Right renal pelvis (tissue), 4 donors: ENCODE measurements around the gene PRSS50. TPM values are rescaled to one million over a fixed set of nuclear protein-coding genes. Genes with fewer than 3 reads are reported as not detected.
A peak's percentile ranks its signal among the peaks of the same experiment; 100 is the strongest.
"Not testable (repeated sequence)": the region's sequence is repeated elsewhere in the genome, so short reads cannot be mapped to it uniquely, and the experiment has no call there.

ENCODE experiments used
- DNase-seq, 4 donors: peaks; one replicate each; pipeline ENCODE4 v3.0.0-alpha.2; 2013; ENCODE audit warnings: low read depth in 4 of 4, low spot score in 3 of 4, missing footprints in 1 of 4
- polyA plus RNA-seq, 4 donors: library from polyadenylated mRNA; unstranded; fragments of 120-200 nt; gene quantifications; one replicate each; pipeline ENCODE4 v1.2.1, GENCODE V29; 2013; ENCODE audit not compliant: insufficient read length in 4 of 4

The PRSS50 gene
- polyA plus RNA-seq, 4 donors: 1.8 to 3.2 (median 2.3) TPM

DNA sequence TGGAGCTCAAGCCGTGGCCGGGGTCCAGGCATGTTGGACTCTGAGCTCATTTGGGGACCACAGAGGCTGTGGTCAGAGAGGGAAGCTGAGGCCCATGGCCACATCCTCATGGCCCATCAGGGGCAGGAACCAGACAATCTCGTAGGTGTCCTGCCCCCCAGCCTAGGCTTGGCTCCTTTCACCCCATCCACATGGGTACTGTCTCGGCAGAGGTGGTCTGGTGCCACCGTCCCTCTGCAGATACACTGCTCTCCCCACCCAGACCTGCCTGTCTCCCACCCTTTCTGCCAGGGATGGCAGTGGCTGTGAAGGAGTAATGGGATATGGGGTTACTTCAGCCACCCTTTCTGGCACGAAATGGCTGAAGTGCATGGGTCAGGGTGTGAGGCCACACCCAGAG, 7.9 kb downstream of the PRSS50 start:
- no peak for DNase-seq

DNA sequence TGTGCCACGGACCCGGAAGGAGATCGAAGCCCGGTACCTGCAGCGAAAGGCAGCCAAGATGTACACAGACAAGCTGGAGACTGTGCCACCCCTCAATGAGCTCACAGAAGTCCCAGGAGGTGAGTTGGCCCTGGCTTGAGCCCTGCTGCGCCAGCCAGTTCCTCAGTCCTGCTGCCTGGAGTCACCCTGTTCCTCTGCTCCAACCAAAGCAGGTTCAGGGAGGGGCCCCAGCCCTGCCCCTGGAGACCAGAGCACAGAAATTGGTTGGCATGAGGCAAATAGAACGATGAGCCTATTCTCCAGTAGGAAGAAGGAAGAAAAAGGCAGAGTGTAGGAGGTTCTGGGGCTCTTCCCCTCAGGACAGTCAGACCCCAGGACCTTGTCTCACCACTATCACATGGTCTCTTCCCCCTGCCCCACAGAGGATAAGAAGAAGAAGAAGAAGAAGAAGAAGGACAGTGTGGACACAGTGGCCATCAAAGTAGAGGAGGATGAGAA, 8.5 kb downstream of the PRSS50 start:
- DNase-seq: no peak

GRCh38 chr3:46708401-46709156, 9.1 kb downstream of the PRSS50 start:
- DNase-seq: no peak

- no peak for DNase-seq
Measured at GRCh38 chr3:46707601-46708011, 10.1 kb downstream of the PRSS50 start.

DNA sequence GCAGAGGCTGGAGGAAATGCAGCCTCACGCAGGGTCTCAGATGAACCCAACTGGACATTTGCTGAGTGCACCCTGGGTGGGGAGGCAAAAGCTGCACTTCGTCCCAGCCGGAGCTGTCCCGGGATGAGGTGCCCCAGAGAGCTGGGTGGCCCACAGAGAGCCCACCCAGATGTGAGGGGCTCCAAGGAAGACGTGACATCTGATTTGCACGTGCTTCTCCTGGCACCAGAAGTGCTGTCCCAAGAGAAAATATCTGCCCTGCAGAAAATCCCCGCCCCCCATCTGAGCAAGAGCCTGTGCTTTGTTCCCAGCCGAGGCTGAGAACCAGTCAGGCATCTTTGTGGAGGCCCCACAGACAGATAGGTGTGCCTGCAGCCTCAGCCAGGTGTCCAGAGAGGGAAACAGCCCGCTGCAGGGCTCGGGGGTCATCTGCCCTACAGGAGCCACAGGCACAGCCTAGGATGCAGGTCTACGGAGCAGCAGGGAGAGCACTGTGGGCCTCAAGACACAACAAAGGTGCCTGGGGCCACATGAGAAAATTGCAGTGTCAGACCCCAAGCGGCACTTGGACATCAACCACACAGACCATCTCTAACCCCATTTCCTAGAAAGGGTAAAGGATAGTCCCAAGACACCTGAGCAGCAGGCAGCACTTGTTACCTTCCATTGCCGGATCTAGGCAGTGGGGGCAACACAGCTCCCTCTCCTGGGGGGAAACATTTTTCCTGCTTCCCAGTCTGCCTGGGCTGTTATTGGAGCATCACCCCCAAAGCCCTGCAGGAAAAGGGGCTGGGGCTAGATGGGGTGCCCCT, 10.7 kb downstream of the PRSS50 start:
- DNase-seq: no peak

DNA sequence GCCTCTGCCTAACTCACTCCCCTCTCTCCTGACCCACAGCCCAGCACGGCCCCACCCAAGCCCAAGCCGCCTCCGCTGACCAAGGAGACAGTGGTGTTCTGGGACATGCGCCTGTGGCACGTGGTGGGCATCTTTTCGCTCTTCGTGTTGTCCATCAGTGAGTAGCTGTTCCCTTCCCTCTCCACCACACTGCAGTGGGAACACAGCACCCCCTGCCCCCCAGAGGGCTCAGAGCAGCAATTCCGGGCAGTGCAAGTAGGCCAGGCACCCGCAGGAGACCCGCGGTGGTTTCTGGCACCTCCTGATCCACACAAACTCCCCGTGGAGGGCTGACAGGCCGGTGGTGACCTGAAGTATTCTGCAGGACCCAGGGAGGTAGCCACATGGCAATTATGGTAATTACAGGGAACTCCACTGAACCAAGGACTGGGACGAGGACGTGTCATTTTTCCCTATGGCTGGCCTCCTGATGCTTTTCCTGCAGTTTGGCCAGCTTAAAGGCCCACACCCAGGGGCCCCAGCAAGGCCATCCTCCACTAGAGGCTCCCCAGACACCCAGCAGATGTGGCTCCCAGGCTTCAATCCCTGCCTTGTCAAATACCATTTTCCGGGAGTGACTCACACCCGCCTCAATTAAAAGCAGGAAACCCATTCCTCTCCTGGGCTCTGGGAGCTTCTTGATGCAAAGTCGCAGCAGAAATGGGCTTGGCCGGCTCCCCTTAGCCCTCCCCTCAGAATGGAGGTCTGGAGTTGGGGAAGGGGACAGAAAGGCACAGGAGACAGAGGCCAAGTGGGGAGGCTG, 11.7 kb downstream of the PRSS50 start:
- no peak for DNase-seq

- DNase-seq: peak in 2 of 4 donors; percentile 31 to 62
Measured at GRCh38 chr3:46705022-46705530, 12.6 kb downstream of the PRSS50 start.

DNA sequence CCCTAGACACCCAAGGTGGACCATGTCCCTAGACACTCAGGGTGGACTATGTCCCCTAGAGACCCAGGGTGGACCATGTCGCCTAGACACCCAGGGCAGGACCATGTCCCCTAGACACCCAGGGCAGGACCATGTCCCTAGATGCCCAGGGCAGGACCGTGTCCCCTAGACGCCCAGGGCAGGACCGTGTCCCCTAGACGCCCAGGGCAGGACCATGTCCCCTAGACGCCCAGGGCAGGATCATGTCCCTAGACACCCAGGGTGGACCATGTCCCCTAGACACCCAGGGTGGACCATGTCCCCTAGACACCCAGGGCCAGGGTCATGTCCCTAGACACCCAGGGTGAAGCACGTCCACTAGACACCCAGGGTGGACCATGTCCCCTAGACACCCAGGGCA, 13.3 kb downstream of the PRSS50 start:
- DNase-seq: not testable (repeated sequence)

DNA sequence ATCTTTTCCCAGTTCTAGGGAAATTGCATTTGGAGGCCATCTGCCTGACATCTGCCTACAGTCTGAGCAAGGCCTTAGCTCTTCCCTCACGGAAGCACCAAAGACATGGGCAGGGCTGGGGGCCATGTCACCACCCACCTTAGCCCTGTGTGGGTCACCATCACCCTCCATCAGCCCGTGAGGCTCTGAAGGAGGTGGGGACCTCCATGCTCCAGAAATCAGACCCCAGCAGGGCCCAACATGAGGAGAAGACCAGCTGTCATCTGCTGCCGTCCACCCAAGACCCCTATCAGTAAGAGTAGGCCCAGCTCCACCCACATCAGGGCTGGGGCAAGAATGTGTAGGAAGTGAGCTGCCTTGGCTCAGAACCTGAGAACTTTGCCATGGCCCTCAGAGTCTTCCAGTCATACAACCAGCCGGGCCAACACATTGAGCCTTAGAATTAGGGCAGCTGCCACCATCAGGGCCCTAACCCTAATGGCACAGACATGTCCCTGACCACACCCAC, 14.6 kb downstream of the PRSS50 start:
- DNase-seq: no peak

- no peak for DNase-seq
Measured at GRCh38 chr3:46702246-46703012, 15.2 kb downstream of the PRSS50 start.

DNA sequence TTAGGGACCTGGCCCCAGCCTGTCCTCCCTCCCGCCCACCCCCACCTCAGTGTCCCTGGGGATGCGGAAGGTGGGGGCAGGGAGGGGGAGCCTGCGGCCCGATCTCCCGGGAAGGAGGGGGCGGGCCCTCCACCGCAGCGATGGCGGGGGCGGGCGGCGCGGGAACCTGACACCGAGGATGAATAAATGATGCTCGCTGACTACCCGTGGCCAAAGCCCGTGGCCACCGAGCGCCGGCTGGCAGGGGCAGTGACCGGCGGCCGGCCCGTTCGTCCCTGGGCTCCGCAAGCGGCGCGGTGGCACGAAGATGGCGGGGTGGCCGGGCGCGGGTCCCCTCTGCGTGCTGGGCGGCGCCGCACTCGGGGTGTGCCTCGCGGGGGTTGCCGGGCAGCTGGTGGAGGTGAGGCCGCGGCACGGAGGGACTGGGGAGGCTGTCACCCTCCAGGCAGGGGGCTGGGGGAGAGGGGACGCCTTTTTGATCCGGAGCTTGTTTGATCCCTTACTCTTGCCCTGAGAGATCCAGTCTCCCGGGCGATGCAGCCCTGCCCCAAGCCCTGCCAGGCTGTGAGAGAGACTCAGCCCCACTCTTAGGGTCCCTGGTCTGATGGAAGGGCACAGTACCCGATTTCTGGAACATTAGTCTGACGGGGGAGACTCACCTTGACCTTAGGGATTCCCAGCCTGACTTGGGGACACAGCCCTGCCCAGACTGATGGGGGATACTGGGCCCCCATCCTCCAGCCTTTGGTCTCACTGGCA, 16.3 kb downstream of the PRSS50 start, which contains the start of gene TMIE:
Gene TMIE (plus strand): TSS at position 212 of the 759 bp plus-strand sequence. CDS start 96 bp downstream, at position 308.
- DNase-seq: no peak

DNA sequence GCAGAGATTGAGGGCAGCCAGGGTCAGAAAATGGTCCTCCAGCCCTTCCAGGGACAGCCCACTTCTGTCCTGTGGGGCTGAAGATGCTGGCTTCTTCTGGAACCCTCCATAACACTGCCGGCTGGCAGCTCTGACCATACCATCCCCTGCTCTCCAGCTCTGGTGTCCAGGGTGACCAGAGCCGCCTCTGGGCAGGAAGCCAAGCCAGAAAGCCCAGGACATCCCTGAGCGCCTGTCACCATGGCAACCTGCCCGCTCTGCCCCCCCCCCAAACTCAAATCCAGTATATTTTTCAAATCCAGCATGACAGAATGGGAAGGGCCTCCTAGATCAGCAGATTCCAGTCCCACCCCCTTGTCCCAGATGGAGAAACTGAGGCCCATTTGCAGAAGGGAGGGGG, 16.9 kb downstream of the PRSS50 start:
- DNase-seq: peak in 1 of 4 donors; percentile 15

- no peak for DNase-seq
Measured at GRCh38 chr3:46699676-46700523, 17.8 kb downstream of the PRSS50 start.

GRCh38 chr3:46695962-46696894, 21.4 kb downstream of the PRSS50 start:
- no peak for DNase-seq

DNA sequence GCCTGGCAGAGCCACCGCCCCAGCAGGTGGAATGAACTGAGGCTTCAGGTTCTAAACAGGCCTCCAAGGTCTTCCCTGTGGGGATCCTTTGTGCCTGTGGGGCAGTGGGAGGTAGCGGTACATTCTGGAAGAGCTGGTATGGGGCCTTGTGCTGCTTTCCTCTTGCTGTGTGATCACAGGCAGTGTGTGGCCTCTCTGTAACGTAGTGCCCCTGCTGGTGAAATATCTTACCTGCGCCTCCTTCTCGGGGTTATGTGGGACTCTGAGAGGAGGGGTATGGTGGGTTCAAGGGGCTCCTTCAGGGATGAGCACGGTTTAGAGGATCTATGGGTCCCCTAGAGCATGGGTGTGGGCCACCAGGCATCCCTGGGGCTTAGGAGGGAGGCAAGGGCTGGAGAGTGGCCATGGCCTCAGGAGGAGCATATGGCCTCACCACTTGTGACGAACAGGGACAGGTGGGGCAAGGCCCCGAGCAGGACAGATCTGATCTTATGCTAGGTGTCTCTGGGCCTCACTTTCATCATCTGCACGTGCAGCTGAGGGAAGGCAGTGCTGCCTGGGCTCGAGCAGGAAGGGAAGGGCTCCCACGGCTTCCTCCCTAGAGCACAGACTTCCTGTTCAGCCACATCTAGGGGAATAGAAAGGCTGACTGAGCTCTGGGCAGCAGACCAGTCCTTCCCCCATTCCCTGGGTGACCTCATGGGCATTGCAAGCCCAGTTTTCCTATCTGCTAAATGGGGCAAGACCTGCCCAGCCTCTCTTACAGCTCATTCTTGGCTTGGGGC, 22.3 kb downstream of the PRSS50 start:
- DNase-seq: no peak

GRCh38 chr3:46694520-46694919, 23.1 kb downstream of the PRSS50 start:
- DNase-seq: no peak
